Neural progenitor cell (in vitro differentiated cells): ENCODE measurements around the gene CCDC82. TPM values are rescaled to one million over a fixed set of nuclear protein-coding genes. Genes with fewer than 3 reads are reported as not detected.

Experiments
- DNase-seq: peaks from one replicate; pipeline ENCODE4 v3.0.0-alpha.2; 2016; ENCODE audit warnings: low spot score
- H2AFZ ChIP-seq: fragments of 200-600 bp; sonication (generic); replicated peaks from 2 replicates; pipeline ENCODE4 v1.6.1; 2016; ENCODE audit warnings: antibody characterized with exemption
- H3F3A ChIP-seq: fragments of 200-600 bp; sonication (generic); 2 replicates; pipeline ENCODE4 v1.6.1; 2016; ENCODE audit warnings: antibody characterized with exemption, low read depth
- H3K27ac ChIP-seq: fragments of 200-600 bp; sonication (generic); 2 replicates; pipeline ENCODE4 v1.5.1; 2016; ENCODE audit warnings: mild to moderate bottlenecking
- H3K27me3 ChIP-seq: fragments of 200-600 bp; sonication (generic); 2 replicates; pipeline ENCODE4 v1.6.1; 2016; ENCODE audit warnings: mild to moderate bottlenecking, moderate library complexity
- H3K36me3 ChIP-seq: fragments of 200-600 bp; sonication (generic); 2 replicates; pipeline ENCODE4 v1.5.1; 2016
- H3K4me1 ChIP-seq: fragments of 200-600 bp; sonication (generic); 2 replicates; pipeline ENCODE4 v1.6.1; 2016; ENCODE audit warnings: mixed run types
- H3K4me2 ChIP-seq: fragments of 200-600 bp; sonication (generic); 2 replicates; pipeline ENCODE4 v1.6.1; 2016
- H3K4me3 ChIP-seq: fragments of 200-600 bp; sonication (generic); 2 replicates; pipeline ENCODE4 v1.5.1; 2016
- H3K79me2 ChIP-seq: fragments of 200-600 bp; sonication (generic); 2 replicates; pipeline ENCODE4 v1.6.1; 2016; ENCODE audit warnings: low read depth
- H3K9ac ChIP-seq: fragments of 200-600 bp; sonication (generic); 2 replicates; pipeline ENCODE4 v1.6.1; 2016
- H3K9me3 ChIP-seq: fragments of 200-600 bp; sonication (generic); 2 replicates; pipeline ENCODE4 v1.5.1; 2016; ENCODE audit warnings: low read depth
- H4K20me1 ChIP-seq: fragments of 200-600 bp; sonication (generic); 2 replicates; pipeline ENCODE4 v1.6.1; 2016; ENCODE audit warnings: low read depth
- H3K27ac Mint-ChIP-seq: 3 replicates; pipeline ENCODE4 v1.8.0; 2021; ENCODE audit warnings: mixed read lengths
- H3K27me3 Mint-ChIP-seq: 2 replicates; pipeline ENCODE4 v1.8.0; 2022; ENCODE audit warnings: low read depth, mild to moderate bottlenecking, inconsistent platforms, moderate library complexity, mixed read lengths; ENCODE audit not compliant: insufficient read depth
- H3K36me3 Mint-ChIP-seq: 3 replicates; pipeline ENCODE4 v1.8.0; 2021; ENCODE audit warnings: mixed read lengths
- H3K4me1 Mint-ChIP-seq: 3 replicates; pipeline ENCODE4 v1.8.0; 2021; ENCODE audit warnings: mixed read lengths
- H3K4me3 Mint-ChIP-seq: 3 replicates; pipeline ENCODE4 v1.8.0; 2021; ENCODE audit warnings: mild to moderate bottlenecking, moderate library complexity, mixed read lengths
- H3K9me3 Mint-ChIP-seq: 3 replicates; pipeline ENCODE4 v1.8.0; 2020; ENCODE audit warnings: mixed read lengths
- CTCF ChIP-seq: fragments of 200-600 bp; sonication (generic); IDR thresholded peaks from 2 replicates; pipeline ENCODE4 v1.5.1; 2017; ENCODE audit warnings: antibody characterized with exemption, mild to moderate bottlenecking
- EZH2 ChIP-seq: fragments of 200-600 bp; sonication (generic); IDR thresholded peaks from 2 replicates; pipeline ENCODE4 v1.6.1; 2017; ENCODE audit warnings: antibody characterized with exemption, mild to moderate bottlenecking, moderate library complexity
- EZH2phosphoT487 ChIP-seq: fragments of 200-600 bp; sonication (generic); IDR thresholded peaks from 2 replicates; pipeline ENCODE4 v1.6.1; 2017; ENCODE audit warnings: antibody characterized with exemption
- total RNA-seq: library from RNA; depleted of rRNA; stranded (reverse); fragments of >200 nt; gene quantifications from 2 replicates; pipeline ENCODE4 v1.2.3, GENCODE V29; 2015; ENCODE audit warnings: low replicate concordance

Gene CCDC82
- total RNA-seq, 1 donor from 2014 or later: 48.3 TPM

GRCh38 chr11:96323642-96323985 lies 66.1 kb downstream of the CCDC82 start:
- Histone ChIP-seq H3K27me3 (no peaks in the 10 kb centered on the region), H3K9me3 (no peaks in the 10 kb centered on the region), H3K79me2 (no peaks in the 10 kb centered on the region), H4K20me1 (no peaks in the 10 kb centered on the region), H3K9ac (no peak overlapping the region), H3K4me2 (no peak overlapping the region), H3K27ac (no peak overlapping the region), H3F3A (no peaks in the 10 kb centered on the region), H3K36me3 (no peaks in the 10 kb centered on the region), H3K4me3 (no peak overlapping the region), H3K4me1 (peaks cover 6% of the 10 kb centered on the region), H2AFZ (no peak overlapping the region)
- Mint-ChIP-seq H3K9me3 (peaks cover 3% of the 10 kb centered on the region), H3K36me3 (peaks cover 17% of the 10 kb centered on the region), H3K27ac (no peak overlapping the region), H3K27me3 (no peaks in the 10 kb centered on the region), H3K4me1 (peaks cover 27% of the 10 kb centered on the region), H3K4me3 (no peak overlapping the region)
- TF ChIP-seq EZH2phosphoT487 (no peak), CTCF (no peak), EZH2 (no peak)
- DNase-seq: no peak

DNA sequence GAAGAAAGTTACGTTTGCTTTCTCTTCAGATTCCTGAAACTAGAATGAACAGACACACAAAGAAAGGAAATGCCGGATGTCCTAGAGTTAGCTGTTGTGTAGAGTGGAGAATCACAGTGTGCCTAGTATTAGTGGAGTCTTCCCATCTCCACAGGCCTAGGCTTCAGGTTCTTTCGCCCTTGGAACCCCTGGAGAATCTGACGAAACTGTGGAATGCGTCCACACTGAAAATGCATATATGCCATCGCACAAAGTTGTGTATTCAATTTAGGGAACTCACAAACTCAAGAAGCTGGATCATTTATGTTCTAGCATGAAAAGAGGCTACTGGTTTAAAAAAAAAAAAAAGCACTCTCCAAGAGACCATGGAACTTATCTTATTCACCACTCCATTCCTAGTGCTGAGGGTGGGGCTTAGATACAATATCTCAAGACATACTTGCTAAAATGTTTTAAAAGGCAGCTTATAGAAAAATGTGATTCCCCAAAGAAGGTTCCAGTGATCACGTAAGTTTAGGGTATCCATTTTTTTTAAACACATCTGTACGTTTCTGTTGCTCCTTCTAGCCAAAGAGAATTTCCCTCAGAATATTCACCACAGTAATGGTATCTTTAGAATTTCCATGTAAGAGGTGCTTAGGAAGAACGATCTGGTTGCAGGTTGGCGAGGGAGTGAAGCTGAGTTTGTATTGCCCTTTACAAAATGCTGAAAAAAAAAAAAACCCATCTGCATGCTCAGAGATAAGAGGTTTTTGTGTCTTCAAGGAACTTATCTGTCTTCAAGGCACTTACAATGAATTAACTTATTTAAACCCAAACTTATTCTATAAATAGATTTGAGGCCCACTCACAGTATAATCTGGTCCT lies 66.7 kb downstream of the CCDC82 start:
- Histone ChIP-seq H3K27me3 (no peaks in the 10 kb centered on the region), H2AFZ (no peak overlapping the region), H3K36me3 (no peaks in the 10 kb centered on the region), H3K4me1 (peaks cover 6% of the 10 kb centered on the region), H3K27ac (no peak overlapping the region), H4K20me1 (no peaks in the 10 kb centered on the region), H3K4me3 (no peak overlapping the region), H3K9ac (no peak overlapping the region), H3K4me2 (no peak overlapping the region), H3K79me2 (no peaks in the 10 kb centered on the region), H3F3A (no peaks in the 10 kb centered on the region), H3K9me3 (no peaks in the 10 kb centered on the region)
- no peak overlapping the region for H3K4me3 Mint-ChIP-seq
- TF ChIP-seq EZH2 (no peak), CTCF (no peak), EZH2phosphoT487 (no peak)
- no peak overlapping the region for H3K27ac Mint-ChIP-seq
- H3K9me3 Mint-ChIP-seq: peaks cover 3% of the 10 kb centered on the region
- H3K36me3 Mint-ChIP-seq: peaks cover 17% of the 10 kb centered on the region
- peaks cover 22% of the 10 kb centered on the region for H3K4me1 Mint-ChIP-seq
- no peak for DNase-seq
- no peaks in the 10 kb centered on the region for H3K27me3 Mint-ChIP-seq

DNA sequence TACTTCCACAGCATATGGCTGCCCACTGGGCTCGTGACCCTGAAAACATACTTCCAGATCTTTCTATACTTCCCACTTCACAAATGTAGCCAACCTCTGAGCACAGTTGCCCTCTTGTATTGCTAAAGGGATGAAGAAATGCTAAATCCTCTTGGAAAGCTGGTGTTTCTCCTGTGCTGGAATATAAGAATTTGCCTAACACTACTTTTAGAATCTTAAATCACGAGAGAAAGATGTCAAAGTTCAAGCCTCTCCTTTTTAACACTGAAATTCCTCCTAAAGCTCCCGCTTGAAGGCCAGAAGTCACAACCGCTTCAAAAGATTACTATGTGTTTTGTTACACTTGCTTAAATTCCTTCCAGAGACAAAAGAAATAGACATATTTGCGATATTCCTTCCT lies 68.6 kb downstream of the CCDC82 start:
- H3K27me3 Mint-ChIP-seq: no peaks in the 10 kb centered on the region
- no peaks in the 10 kb centered on the region for H3K27me3 ChIP-seq
- no peak overlapping the region for H2AFZ ChIP-seq
- no peak overlapping the region for H3K27ac Mint-ChIP-seq
- H3K36me3 ChIP-seq: no peaks in the 10 kb centered on the region
- no peak overlapping the region for H3K27ac ChIP-seq
- no peak overlapping the region for H3K4me3 Mint-ChIP-seq
- H3K9ac ChIP-seq: no peak overlapping the region
- peaks cover 3% of the 10 kb centered on the region for H3K9me3 Mint-ChIP-seq
- no peak for DNase-seq
- peaks cover 18% of the 10 kb centered on the region for H3K36me3 Mint-ChIP-seq
- H3K4me1 Mint-ChIP-seq: peaks cover 11% of the 10 kb centered on the region
- H3K9me3 ChIP-seq: no peaks in the 10 kb centered on the region
- peaks cover 3% of the 10 kb centered on the region for H3K4me1 ChIP-seq
- H4K20me1 ChIP-seq: no peaks in the 10 kb centered on the region
- no peaks in the 10 kb centered on the region for H3K79me2 ChIP-seq
- H3K4me3 ChIP-seq: no peak overlapping the region
- H3F3A ChIP-seq: no peaks in the 10 kb centered on the region
- TF ChIP-seq EZH2phosphoT487 (no peak), EZH2 (no peak)
- no peak overlapping the region for H3K4me2 ChIP-seq
